GM18507 (cell line): ENCODE measurements around the gene VAT1L.
"Not testable (repeated sequence)": the region's sequence is repeated elsewhere in the genome, so short reads cannot be mapped to it uniquely, and the experiment has no call there.

Experiments
- DNase-seq: peaks from one replicate; pipeline ENCODE4 v3.0.0; 2011; ENCODE audit warnings: low read depth; ENCODE audit not compliant: insufficient read length; ENCODE audit errors: extremely low spot score
- FAIRE-seq: peaks from 2 replicates; lab custom pipeline; 2011; peaks lifted over from hg19 to GRCh38; lab: Jason Lieb, UNC

VAT1L gene

DNA sequence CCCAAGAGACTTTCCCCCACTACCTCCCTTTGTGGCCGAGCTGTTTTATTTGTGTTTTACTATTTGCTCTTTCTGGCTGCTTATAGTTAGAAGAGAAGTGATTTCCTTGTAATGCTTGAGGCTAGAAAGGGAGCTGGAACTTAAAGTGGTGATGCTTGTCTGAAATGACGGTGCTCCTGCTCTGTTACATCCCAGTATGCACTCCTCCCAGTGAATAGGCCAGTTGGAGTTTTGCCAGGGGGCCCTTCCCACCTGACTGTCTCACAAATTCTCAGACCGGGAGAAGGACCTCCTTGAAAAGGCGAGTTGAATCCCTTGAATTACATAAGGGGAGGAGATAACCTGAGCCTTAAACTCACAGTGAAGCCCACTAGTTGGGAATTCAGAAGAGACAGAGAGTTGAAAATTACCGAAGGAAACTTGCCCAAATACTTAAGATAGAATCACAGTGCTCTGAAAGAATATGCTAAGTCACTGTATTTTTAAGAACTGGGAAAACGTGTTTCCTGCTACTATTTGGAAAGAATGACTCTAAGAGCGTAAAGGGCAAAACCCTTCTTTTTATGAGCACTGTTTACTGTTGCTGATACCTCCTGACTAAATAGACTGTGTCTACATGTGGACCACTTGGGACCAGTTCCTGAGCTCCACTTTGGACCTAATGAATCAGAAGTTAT is 149.2 kb downstream of the VAT1L start:
- no peak for FAIRE-seq
- no peak for DNase-seq

DNA sequence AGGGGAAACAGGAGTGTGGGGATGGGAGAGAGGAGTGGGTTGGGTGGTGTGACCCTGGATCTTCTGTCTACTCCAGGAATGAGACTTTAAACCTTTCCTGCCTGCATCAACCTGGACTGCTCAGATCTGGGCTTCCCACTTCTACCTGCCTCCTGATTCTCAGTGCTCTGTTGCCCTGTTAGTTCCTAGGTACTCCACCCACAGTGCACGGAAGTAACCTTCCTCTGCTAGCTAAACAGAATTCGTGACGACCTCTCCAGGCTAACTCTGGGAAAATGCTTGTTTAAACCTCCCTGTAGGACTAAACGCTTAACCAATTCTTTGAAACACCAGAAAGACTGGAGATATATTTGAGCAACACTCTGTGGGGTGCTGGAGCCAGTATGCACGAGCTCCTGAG is 150.5 kb downstream of the VAT1L start:
- FAIRE-seq (no peak), DNase-seq (no peak)

- DNase-seq (no peak), FAIRE-seq (no peak)
Observed at GRCh38 chr16:77939968-77940367, 151.6 kb downstream of the VAT1L start.

- DNase-seq (no peak), FAIRE-seq (no peak)
Observed at GRCh38 chr16:77943801-77944200, 155.4 kb downstream of the VAT1L start.

DNA sequence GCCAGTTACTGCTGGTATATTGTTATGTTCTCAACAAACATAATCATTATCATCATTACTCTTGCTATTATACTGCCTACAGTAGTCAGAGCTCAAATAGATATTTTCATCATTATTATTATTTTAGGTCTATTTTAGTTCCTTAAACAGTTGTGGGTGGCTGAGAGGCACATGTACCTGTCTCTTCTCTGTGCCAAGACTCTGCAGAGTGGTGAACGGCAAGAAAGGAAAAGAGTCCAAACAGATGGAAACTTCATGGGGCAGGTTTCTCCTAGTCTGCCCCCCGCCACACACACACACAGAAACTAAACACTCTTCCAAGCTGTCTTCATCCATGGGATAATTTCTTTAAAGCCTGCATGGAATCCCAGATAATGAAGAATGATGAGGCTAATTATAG is 156.3 kb downstream of the VAT1L start:
- FAIRE-seq = no peak
- DNase-seq = no peak

GRCh38 chr16:77945126-77945525 is 156.8 kb downstream of the VAT1L start:
- no peak for FAIRE-seq

DNA sequence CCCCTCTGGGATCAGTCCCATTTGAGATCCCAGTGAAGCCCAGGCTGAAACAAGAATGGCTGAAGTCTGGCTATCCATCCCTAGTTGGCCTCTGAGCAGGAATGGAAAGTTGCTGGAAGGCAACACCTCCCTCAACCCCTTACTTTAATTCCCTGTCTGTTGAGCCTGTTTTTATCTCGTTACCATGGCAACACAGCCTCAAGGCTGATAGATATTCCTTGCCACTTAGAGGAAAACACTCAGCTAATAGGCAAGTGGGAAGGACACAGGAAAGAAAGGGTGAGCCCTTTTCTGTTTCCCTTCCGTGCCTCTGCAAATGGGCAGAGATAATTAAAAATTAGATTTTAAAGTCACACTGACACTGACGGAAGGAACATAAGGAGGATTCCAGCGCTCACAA is 158.5 kb downstream of the VAT1L start:
- FAIRE-seq (no peak), DNase-seq (no peak)

More at GRCh38 chr16:77945126-77945525, 156.8 kb downstream of the VAT1L start:
- no peak for DNase-seq

DNA sequence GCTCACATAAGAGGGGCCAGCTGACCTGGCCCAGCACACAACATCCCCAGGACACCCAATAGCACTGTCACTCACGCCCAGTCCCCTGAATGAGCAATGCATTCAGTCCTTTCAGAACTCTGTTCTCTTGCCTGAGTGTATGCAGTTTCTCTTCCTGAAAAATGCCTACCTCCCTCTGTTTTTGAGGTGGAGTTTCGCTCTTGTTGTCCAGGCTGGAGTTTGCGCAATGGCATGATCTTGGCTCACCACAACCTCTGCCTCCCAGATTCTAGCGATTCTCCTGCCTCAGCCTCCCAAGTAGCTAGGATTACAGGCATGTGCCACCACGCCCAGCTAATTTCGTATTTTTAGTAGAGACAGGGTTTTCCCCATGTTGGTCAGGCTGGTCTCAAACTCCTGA is 159.2 kb downstream of the VAT1L start:
- not testable (repeated sequence) for FAIRE-seq, DNase-seq

DNA sequence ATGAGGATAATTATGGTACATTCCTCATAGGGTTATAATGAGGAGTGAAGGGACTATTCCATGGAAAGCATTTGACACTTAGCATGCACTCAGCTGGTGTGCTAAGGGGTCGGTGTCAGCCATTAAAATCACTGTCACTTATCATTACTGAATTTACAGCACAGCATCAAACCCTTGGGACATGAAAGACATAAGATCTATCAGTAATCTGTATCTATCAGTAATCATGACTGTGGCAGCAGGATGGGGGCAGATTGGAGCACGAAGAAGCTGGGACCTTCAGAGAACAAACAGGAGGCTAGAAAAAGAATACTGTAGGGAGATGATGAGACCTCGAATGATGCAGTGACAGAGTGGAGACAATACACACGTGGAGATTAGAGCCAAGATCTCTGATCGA is 160.5 kb downstream of the VAT1L start:
- no peak for DNase-seq

GRCh38 chr16:77949445-77949844 is 161.1 kb downstream of the VAT1L start:
- no peak for FAIRE-seq
- DNase-seq = no peak

More for the DNA sequence above, 160.5 kb downstream of the VAT1L start:
- no peak for FAIRE-seq

- FAIRE-seq = no peak
- peak; percentile 14 for DNase-seq
Observed at GRCh38 chr16:77951788-77952187, 163.4 kb downstream of the VAT1L start.

GRCh38 chr16:77955127-77955526 is 166.8 kb downstream of the VAT1L start:
- FAIRE-seq = no peak

GRCh38 chr16:77956231-77956630 is 167.9 kb downstream of the VAT1L start:
- DNase-seq (no peak), FAIRE-seq (no peak)

More at GRCh38 chr16:77955127-77955526, 166.8 kb downstream of the VAT1L start:
- DNase-seq = no peak

DNA sequence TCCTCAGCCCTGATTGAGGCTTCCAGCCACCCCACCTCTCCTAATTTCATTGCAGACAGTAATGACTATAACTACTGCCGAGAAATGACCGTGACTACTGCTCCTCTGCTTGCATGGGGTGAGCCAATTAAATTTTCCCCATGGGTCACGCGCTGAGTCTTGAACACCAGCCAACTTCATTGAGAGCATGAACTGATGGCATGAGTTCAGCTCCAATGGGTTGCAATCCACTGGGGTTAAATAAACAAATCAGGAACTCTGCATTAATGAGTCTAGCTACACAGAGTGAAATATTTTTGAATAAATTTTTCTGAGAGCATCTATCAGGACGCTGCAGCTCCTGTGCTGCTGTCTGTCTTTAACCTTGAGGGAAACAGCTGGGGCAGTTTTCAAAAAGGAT is 172.4 kb downstream of the VAT1L start:
- no peak for DNase-seq
- no peak for FAIRE-seq

- FAIRE-seq (no peak), DNase-seq (no peak)
Observed at GRCh38 chr16:77961814-77962213, 173.4 kb downstream of the VAT1L start.

DNA sequence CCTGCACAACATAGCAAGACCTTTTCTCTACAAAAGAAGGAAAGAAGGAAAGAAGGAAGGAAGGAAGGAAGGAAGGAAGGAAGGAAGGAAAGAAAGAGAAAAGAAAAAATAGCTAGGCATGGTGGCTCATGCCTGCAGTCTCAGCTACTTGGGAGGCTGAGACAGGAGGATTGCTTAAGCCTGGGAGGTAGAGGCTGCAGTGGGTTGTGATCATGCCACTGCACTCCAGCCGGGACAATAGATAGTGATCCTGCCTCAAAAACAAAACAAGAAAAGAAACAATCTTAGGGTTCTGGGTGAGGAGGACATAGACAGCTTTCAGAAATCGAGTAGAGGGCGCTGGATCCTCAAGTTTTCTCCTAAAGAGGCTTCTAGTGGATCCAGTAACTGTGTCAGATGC is 174.3 kb downstream of the VAT1L start:
- DNase-seq (no peak), FAIRE-seq (no peak)

DNA sequence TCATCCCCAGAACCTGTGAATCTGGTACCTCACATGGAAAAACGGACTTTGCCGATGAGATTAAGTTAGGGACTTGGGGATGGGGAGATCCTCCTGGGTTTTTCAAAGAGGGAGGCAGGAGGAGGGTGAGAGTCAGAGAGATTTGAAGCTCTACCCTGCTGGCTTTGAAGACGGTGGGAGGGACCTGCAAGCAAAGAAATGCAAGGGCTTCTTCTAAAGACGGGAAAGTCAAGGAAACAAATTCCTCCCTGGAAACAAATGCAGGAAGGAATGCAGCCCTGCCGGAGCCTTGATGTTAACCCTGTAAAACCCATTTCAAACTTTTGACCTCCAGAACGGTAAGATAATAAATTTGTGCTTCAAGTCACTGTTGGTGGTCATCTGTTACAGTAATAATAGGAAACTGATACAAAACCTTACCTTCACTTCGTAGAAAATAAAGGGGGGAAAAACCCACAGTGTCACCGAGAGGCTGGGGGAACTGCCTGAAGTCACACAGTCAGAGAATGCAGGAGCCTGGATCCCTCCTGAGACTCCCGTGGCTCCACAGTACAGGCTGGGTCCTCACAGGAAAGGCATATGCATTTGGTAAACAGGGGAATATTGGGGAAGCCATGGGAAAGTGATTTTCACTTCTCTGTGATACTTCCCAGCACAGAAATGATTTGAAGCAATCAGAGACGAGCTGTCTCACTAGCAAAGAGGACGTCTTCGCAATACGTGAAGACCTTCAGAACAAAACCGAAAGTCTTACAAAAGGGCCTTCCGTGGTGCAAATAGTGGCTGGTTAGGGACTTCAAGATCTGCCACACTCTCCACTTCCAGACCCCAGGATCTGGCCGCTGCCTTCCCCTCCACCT is 175.1 kb downstream of the VAT1L start:
- DNase-seq = no peak
- no peak for FAIRE-seq

GRCh38 chr16:77965346-77965745 is 177.0 kb downstream of the VAT1L start:
- FAIRE-seq (no peak), DNase-seq (no peak)

DNA sequence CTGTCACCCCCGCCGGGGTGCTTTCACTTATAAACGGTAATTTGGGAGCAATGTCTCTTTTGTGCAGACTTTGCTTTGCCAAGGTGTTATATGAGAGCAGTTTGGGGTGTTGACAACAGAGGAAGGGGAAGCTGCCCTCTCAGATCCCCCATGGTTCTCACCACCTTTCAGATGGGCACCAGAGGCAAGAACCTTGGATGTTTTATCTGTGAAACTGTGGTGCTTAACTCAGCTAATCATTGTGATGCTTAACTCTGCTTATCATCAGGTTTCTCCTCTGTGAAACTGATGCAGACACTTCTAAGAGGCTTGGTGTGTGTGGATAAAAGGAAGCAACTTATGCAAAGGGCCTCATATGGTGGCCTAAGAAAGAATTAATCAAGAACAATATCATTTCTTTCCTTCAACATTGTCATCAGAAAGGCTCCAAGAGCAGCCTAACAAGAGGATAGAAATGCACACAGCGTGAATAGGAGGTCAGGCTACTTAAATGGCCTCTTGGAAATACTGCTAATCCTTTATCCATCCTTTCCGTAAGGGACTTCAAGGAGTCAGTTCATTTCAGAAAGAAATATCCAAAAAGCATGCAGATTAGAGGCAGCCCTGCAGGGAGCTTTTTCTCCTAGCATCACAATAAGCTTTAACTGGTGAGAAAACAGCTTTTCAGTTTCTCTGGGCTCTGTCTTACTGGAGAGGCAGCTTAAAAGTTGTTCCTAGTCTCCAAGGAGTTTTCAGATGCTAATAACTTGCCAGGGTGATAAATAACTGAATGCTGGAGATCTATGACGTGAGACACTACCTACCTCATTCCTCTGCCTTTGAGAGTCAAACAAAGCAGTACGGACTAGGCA is 178.9 kb downstream of the VAT1L start:
- DNase-seq (no peak), FAIRE-seq (no peak)

DNA sequence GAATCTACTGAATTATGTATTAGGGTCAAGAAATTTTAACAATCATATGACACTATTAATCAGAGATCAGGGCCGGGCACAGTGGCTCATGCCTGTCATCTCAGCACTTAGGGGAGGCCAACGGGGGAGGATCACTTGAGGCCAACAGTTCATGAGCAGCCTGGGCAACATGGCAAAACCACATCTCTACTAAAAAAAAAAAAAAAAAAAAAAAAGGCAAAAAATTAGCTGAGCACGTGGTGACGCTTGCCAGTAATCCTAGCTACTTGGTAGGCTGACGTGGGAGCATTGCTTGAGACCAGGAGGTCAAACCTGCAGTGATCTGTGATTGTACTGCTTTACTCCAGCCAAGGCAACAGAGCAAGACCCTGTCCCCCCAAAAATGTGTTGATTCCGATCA is 181.5 kb downstream of the VAT1L start:
- DNase-seq (no peak), FAIRE-seq (no peak)
